Activated naive CD8-positive, alpha-beta T cell treated with anti-CD3 and anti-CD28 coated beads, Interleukin-2, amount 10 ng/mL, durations not matched to agents 7 days and 5 days (primary cell): ENCODE measurements around the gene CSKMT. TPM values are rescaled to one million over a fixed set of nuclear protein-coding genes. Genes with fewer than 3 reads are reported as not detected.
A peak's percentile ranks its signal among the peaks of the same experiment; 100 is the strongest.

Experiments
- ATAC-seq: fragments of 150-1000 bp; cut with Tn5 transposase; one replicate; pipeline ENCODE4 v1.10.0; 2021; ENCODE audit warnings: low read depth, moderate library complexity
- POLR2A ChIA-PET: fragments of 350-600 bp; sonication (Branson Sonifier 250); formaldehyde crosslinking; loops from one replicate; lab custom pipeline; 2021; ENCODE audit warnings: antibody characterized with exemption; lab: Charles Lee
- DNase-seq: peaks from one replicate; pipeline ENCODE4 v3.0.0; 2021
- H3K27ac Mint-ChIP-seq: one replicate; pipeline ENCODE4 v1.8.0; 2022; ENCODE audit warnings: mild to moderate bottlenecking, mixed read lengths
- H3K27me3 Mint-ChIP-seq: one replicate; pipeline ENCODE4 v1.8.0; 2022; ENCODE audit warnings: mild to moderate bottlenecking, moderate library complexity, mixed read lengths
- H3K36me3 Mint-ChIP-seq: one replicate; pipeline ENCODE4 v1.8.0; 2021; ENCODE audit warnings: mild to moderate bottlenecking, mixed read lengths
- H3K4me1 Mint-ChIP-seq: one replicate; pipeline ENCODE4 v1.8.0; 2021; ENCODE audit warnings: mixed read lengths
- H3K4me3 Mint-ChIP-seq: one replicate; pipeline ENCODE4 v1.8.0; 2022; ENCODE audit warnings: mild to moderate bottlenecking, moderate library complexity, mixed read lengths
- H3K9me3 Mint-ChIP-seq: one replicate; pipeline ENCODE4 v1.8.0; 2021; ENCODE audit warnings: mixed read lengths
- total RNA-seq, 2 experiments: library from RNA; stranded (reverse); gene quantifications; one replicate each; pipeline ENCODE4 v1.2.3, GENCODE V29; 2021

The CSKMT gene
- total RNA-seq, 2 experiments from 2014 or later: 23.3 to 27.3 TPM

GRCh38 chr11:62705880-62706849, 41.1 kb downstream of the CSKMT start:
- ATAC-seq: peak; percentile 43
- no peaks in the 10 kb centered on the region for H3K9me3 Mint-ChIP-seq

GRCh38 chr11:62706850-62707247, 41.7 kb downstream of the CSKMT start:
- ATAC-seq (no peak), DNase-seq (no peak)
- H3K4me3 Mint-ChIP-seq: peak overlapping the region; percentile 91
- H3K27ac Mint-ChIP-seq: peak overlapping the region; percentile 73
- H3K9me3 Mint-ChIP-seq: no peaks in the 10 kb centered on the region
- no peaks in the 10 kb centered on the region for H3K27me3 Mint-ChIP-seq
- POLR2A ChIA-PET: interaction anchor here (0.8 to 8.3 kb wide), 10 partner anchors 20 to 174 kb away, joined by 3 to 107 read pairs (median 24); partner anchors contain the start of genes C11orf98, CSKMT, HNRNPUL2 and LBHD1
- peaks cover 16% of the 10 kb centered on the region for H3K36me3 Mint-ChIP-seq
- H3K4me1 Mint-ChIP-seq: peaks cover 39% of the 10 kb centered on the region

More at GRCh38 chr11:62705880-62706849, 41.1 kb downstream of the CSKMT start:
- POLR2A ChIA-PET: interaction anchor here (0.5 to 8.3 kb wide), 22 partner anchors 10 to 175 kb away, joined by 3 to 107 read pairs (median 4); partner anchors contain the start of genes C11orf98, CSKMT, HNRNPUL2 and LBHD1
- Mint-ChIP-seq H3K4me3 (peak overlapping the region; percentile 91), H3K27ac (peak overlapping the region; percentile 73), H3K36me3 (peaks cover 16% of the 10 kb centered on the region), H3K4me1 (peaks cover 39% of the 10 kb centered on the region), H3K27me3 (no peaks in the 10 kb centered on the region)
- peak; percentile 95 for DNase-seq

GRCh38 chr11:62707277-62707861, 42.3 kb downstream of the CSKMT start, which contains the start of the genes BSCL2 and GNG3:
Gene BSCL2, minus strand, starts transcription at chr11:62707424. Its CDS starts 229 bp downstream, at chr11:62707195.
Gene GNG3, plus strand, starts transcription at chr11:62707676. Its CDS starts 620 bp downstream, at chr11:62708296.
- Mint-ChIP-seq H3K9me3 (no peaks in the 10 kb centered on the region), H3K4me1 (peaks cover 43% of the 10 kb centered on the region), H3K27me3 (no peaks in the 10 kb centered on the region), H3K27ac (peak within 1 kb of the TSS; percentile 98), H3K4me3 (peak within 1 kb of the TSS; percentile 91), H3K36me3 (peaks cover 15% of the 10 kb centered on the region)
- DNase-seq: no peak
- POLR2A ChIA-PET: interaction anchor here (0.6 to 8.3 kb wide), 15 partner anchors 19 to 174 kb away, joined by 3 to 107 read pairs (median 9); partner anchors contain the start of genes C11orf98, CSKMT, GANAB and HNRNPUL2
- no peak for ATAC-seq

- DNase-seq: no peak
- Mint-ChIP-seq H3K4me1 (peaks cover 51% of the 10 kb centered on the region), H3K27ac (peak overlapping the region; percentile 98), H3K27me3 (no peaks in the 10 kb centered on the region), H3K36me3 (peaks cover 15% of the 10 kb centered on the region), H3K9me3 (no peaks in the 10 kb centered on the region), H3K4me3 (peak overlapping the region; percentile 91)
- POLR2A ChIA-PET: interaction anchor here (0.6 to 8.3 kb wide), 28 partner anchors 7 to 279 kb away, joined by 3 to 107 read pairs (median 6); partner anchors contain the start of genes C11orf98, CSKMT, EEF1G and GANAB
- ATAC-seq: no peak
Observed at GRCh38 chr11:62708392-62708791, 43.3 kb downstream of the CSKMT start.

- Mint-ChIP-seq H3K36me3 (peaks cover 19% of the 10 kb centered on the region), H3K4me1 (peaks cover 55% of the 10 kb centered on the region), H3K4me3 (peak overlapping the region; percentile 91), H3K9me3 (no peaks in the 10 kb centered on the region), H3K27me3 (no peaks in the 10 kb centered on the region), H3K27ac (peak overlapping the region; percentile 98)
- POLR2A ChIA-PET: interaction anchor here (0.6 to 8.3 kb wide), 34 partner anchors 8 to 280 kb away, joined by 3 to 107 read pairs (median 5); partner anchors contain the start of genes C11orf98, CSKMT, EEF1G and GANAB
- ATAC-seq (peak; percentile 43), DNase-seq (peak; percentile 67)
Observed at GRCh38 chr11:62708793-62709192, 43.7 kb downstream of the CSKMT start.

GRCh38 chr11:62709247-62710000, 44.3 kb downstream of the CSKMT start:
- Mint-ChIP-seq H3K4me1 (peaks cover 61% of the 10 kb centered on the region), H3K36me3 (peaks cover 23% of the 10 kb centered on the region), H3K4me3 (peak overlapping the region; percentile 91), H3K9me3 (no peaks in the 10 kb centered on the region), H3K27ac (peak overlapping the region; percentile 98), H3K27me3 (no peaks in the 10 kb centered on the region)
- POLR2A ChIA-PET: interaction anchor here (0.6 to 8.3 kb wide), 37 partner anchors 8 to 280 kb away, joined by 3 to 107 read pairs (median 5); partner anchors contain the start of genes C11orf98, CSKMT, EEF1G and GANAB
- DNase-seq: peak; percentile 87
- peak; percentile 81 for ATAC-seq

GRCh38 chr11:62710001-62710345, 44.9 kb downstream of the CSKMT start:
- peaks cover 63% of the 10 kb centered on the region for H3K4me1 Mint-ChIP-seq
- ATAC-seq: no peak
- POLR2A ChIA-PET: interaction anchor here (0.7 to 8.3 kb wide), 24 partner anchors 10 to 171 kb away, joined by 3 to 107 read pairs (median 6); partner anchors contain the start of genes C11orf98, CSKMT, EEF1G and GANAB
- no peaks in the 10 kb centered on the region for H3K9me3 Mint-ChIP-seq
- peak overlapping the region; percentile 91 for H3K4me3 Mint-ChIP-seq
- no peaks in the 10 kb centered on the region for H3K27me3 Mint-ChIP-seq
- no peak for DNase-seq
- peaks cover 27% of the 10 kb centered on the region for H3K36me3 Mint-ChIP-seq
- peak overlapping the region; percentile 98 for H3K27ac Mint-ChIP-seq

GRCh38 chr11:62712276-62712812, 47.2 kb downstream of the CSKMT start:
- no peak overlapping the region for H3K4me3 Mint-ChIP-seq
- POLR2A ChIA-PET: interaction anchor here (0.6 to 8.3 kb wide), 6 partner anchors 14 to 1526 kb away, joined by 3 to 107 read pairs (median 4); partner anchors contain the start of genes HNRNPUL2, INTS5, POLR2G and TTC9C
- peaks cover 63% of the 10 kb centered on the region for H3K4me1 Mint-ChIP-seq
- peaks cover 37% of the 10 kb centered on the region for H3K36me3 Mint-ChIP-seq
- DNase-seq: no peak
- peak overlapping the region; percentile 84 for H3K27ac Mint-ChIP-seq
- H3K27me3 Mint-ChIP-seq: no peaks in the 10 kb centered on the region
- ATAC-seq: no peak
- H3K9me3 Mint-ChIP-seq: no peaks in the 10 kb centered on the region

- Mint-ChIP-seq H3K27me3 (no peaks in the 10 kb centered on the region), H3K9me3 (no peaks in the 10 kb centered on the region), H3K36me3 (peaks cover 39% of the 10 kb centered on the region), H3K27ac (peak overlapping the region; percentile 84), H3K4me1 (peaks cover 66% of the 10 kb centered on the region), H3K4me3 (peak overlapping the region; percentile 14)
- ATAC-seq (no peak), DNase-seq (no peak)
- POLR2A ChIA-PET: interaction anchor here (0.6 to 8.3 kb wide), 5 partner anchors 13 to 144 kb away, joined by 3 to 107 read pairs (median 4); partner anchors contain the start of genes HNRNPUL2, POLR2G and TTC9C
Observed at GRCh38 chr11:62712861-62713260, 47.7 kb downstream of the CSKMT start.

- DNase-seq (peak; percentile 10), ATAC-seq (no peak)
- POLR2A ChIA-PET: interaction anchor here (0.6 to 1.3 kb wide), 5 partner anchors 13 to 128 kb away, joined by 3 to 6 read pairs (median 5); partner anchors contain the start of genes HNRNPUL2 and ZBTB3
- Mint-ChIP-seq H3K4me1 (peaks cover 66% of the 10 kb centered on the region), H3K9me3 (no peaks in the 10 kb centered on the region), H3K27me3 (no peaks in the 10 kb centered on the region), H3K36me3 (peaks cover 43% of the 10 kb centered on the region), H3K4me3 (peak overlapping the region; percentile 28), H3K27ac (peak overlapping the region; percentile 84)
Observed at GRCh38 chr11:62713343-62713742, 48.2 kb downstream of the CSKMT start.
